Lower lobe of right lung (tissue), 2 donors: ENCODE results near the gene NDUFS5. TPM values are rescaled to one million over a fixed set of nuclear protein-coding genes. Genes with fewer than 3 reads are reported as not detected.

Source experiments
- ATAC-seq, 2 donors: fragments of 200-7000 bp; cut with Tn5 transposase; one replicate each; pipeline ENCODE4 v1.9.1; 2020 to 2022; ENCODE audit warnings: mild to moderate bottlenecking in 2 of 2, moderate library complexity in 2 of 2
- DNase-seq: peaks from one replicate; pipeline ENCODE4 v3.0.0-alpha.2; 2020
- H3K27ac ChIP-seq: fragments of 200-600 bp; one replicate; pipeline ENCODE4 v1.8.0; 2022
- H3K27me3 ChIP-seq: fragments of 200-600 bp; one replicate; pipeline ENCODE4 v1.8.0; 2022; ENCODE audit warnings: low read depth
- H3K36me3 ChIP-seq: fragments of 200-600 bp; one replicate; pipeline ENCODE4 v1.8.0; 2022; ENCODE audit warnings: mild to moderate bottlenecking
- H3K4me1 ChIP-seq: fragments of 200-600 bp; one replicate; pipeline ENCODE4 v1.8.0; 2022
- H3K4me3 ChIP-seq: fragments of 200-600 bp; one replicate; pipeline ENCODE4 v1.8.0; 2022; ENCODE audit warnings: mild to moderate bottlenecking
- H3K9me3 ChIP-seq: fragments of 200-600 bp; one replicate; pipeline ENCODE4 v1.8.0; 2022
- intact Hi-C: fragments of 100-400 bp; cut with DNase I; formaldehyde crosslinking; loops from one replicate; pipeline ENCODE4 v1.11.0; 2022
- total RNA-seq: library from RNA; stranded (reverse); fragmentation: NEBNext Ultra II Directional; extraction: Animal tissue kit (Norgen Biotek cat#: 25700); gene quantifications from one replicate; pipeline ENCODE4 v1.2.1, GENCODE V29; 2021
- TF ChIP-seq, protein P1 (sequence below): fragments of 200-600 bp; IDR thresholded peaks from one replicate; pipeline ENCODE4 v1.8.0; 2022; ENCODE audit warnings: antibody characterized with exemption, mild to moderate bottlenecking
- donor health status: DM: no; HTN: yes; CAD: no; lungs with severe emphysema.

Gene NDUFS5
- total RNA-seq, 1 donor from 2014 or later: 140 TPM

DNA sequence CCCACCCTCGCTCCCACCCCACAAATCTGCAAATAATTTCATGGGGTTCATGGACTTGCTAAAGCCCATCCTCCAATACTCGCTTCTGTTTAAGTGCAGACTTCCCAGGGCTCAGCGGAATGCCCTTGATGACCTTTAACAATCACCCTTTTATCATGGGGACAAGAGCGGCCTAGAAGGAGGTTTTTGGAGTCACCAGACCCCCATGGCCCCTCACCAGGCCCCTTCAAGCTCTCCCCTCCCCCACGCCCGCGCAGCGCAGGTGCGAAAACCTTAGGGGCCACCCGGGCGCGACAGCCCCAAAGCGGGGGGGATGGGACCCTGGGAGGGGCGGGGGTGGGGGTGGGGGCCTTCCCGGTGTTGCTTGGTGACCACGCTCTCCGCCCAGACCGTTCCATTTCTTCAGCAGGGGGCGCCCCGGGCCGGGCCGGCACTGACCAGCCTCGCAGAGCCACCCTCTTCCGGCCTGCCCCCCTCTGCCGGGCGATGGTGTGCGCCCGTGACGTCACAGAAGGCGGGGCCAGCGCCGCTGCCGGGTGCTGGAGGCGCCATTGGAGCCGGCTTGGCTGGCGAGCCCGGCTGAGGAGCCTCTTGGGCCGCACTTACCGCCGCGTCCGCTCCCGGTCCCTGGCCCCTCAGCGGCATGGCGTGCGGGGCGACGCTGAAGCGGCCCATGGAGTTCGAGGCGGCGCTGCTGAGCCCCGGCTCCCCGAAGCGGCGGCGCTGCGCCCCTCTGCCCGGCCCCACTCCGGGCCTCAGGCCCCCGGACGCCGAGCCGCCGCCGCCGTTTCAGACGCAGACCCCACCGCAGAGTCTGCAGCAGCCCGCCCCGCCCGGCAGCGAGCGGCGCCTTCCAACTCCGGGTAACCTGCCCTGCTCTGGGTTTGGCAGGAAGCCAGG is 35.2 kb upstream of the NDUFS5 start, which contains the start of gene AKIRIN1:
TSS of gene AKIRIN1 (plus strand) at position 539 of the 900 bp plus-strand sequence. CDS start at position 644, 105 bp downstream.
- intact Hi-C loops: no loop called here

DNA sequence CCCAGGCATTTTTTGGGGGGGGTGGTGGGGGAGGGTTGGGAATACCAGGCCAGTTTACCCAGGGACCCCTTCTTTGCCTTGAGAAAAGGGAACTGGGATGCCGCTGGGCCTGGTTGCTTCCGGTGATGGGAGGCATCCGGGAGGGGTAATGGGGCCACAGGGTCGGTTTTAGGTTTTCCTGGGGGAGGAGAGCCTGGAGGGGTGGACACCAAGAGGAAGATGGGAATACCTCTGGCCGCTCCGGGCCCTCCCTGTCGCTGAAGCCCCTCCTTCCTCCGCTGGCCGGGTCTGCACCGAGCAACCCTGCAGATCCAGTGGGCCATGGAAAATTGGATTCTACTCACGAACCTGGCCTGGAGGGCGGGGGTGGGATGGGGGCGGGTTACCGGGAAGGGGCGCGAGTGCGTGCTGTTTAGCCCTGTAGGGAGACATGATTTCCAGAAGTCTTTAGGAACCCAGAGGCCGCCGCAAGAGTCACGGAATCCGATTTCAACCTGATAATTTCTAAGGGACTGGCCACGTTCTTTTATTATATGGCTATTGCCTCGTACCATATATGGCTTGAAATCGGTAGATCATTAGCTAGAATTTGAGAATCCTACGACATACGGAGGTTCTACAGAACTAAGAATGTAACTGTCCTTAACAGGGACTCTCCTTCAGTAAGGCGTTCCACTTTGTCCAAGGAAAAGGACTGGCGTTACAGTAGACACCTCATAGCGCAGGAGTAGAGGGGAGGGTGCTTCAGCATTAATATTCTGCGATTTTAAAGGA is 34.3 kb upstream of the NDUFS5 start:
- H3K4me3 ChIP-seq: peak overlapping the region; percentile 90
- no peaks in the 10 kb centered on the region for H3K9me3 ChIP-seq
- intact Hi-C loops: no loop called here
- ATAC-seq (peak; percentile 36 to 56), DNase-seq (peak; percentile 48)
- TF ChIP-seq, protein P1, sequence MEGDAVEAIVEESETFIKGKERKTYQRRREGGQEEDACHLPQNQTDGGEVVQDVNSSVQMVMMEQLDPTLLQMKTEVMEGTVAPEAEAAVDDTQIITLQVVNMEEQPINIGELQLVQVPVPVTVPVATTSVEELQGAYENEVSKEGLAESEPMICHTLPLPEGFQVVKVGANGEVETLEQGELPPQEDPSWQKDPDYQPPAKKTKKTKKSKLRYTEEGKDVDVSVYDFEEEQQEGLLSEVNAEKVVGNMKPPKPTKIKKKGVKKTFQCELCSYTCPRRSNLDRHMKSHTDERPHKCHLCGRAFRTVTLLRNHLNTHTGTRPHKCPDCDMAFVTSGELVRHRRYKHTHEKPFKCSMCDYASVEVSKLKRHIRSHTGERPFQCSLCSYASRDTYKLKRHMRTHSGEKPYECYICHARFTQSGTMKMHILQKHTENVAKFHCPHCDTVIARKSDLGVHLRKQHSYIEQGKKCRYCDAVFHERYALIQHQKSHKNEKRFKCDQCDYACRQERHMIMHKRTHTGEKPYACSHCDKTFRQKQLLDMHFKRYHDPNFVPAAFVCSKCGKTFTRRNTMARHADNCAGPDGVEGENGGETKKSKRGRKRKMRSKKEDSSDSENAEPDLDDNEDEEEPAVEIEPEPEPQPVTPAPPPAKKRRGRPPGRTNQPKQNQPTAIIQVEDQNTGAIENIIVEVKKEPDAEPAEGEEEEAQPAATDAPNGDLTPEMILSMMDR: no peak
- peaks cover 20% of the 10 kb centered on the region for H3K36me3 ChIP-seq
- peaks cover 26% of the 10 kb centered on the region for H3K4me1 ChIP-seq
- peak overlapping the region; percentile 93 for H3K27ac ChIP-seq
- no peaks in the 10 kb centered on the region for H3K27me3 ChIP-seq

More for the DNA sequence above, 35.2 kb upstream of the NDUFS5 start, which contains the start of gene AKIRIN1:
- H3K4me1 ChIP-seq: peaks cover 18% of the 10 kb centered on the region
- H3K9me3 ChIP-seq: no peaks in the 10 kb centered on the region
- H3K36me3 ChIP-seq: peaks cover 13% of the 10 kb centered on the region
- H3K27me3 ChIP-seq: no peaks in the 10 kb centered on the region
- ATAC-seq (peak; percentile 98 to 99), DNase-seq (peak; percentile 99)
- H3K27ac ChIP-seq: peak within 1 kb of the TSS; percentile 93
- H3K4me3 ChIP-seq: peak within 1 kb of the TSS; percentile 90
- TF ChIP-seq, protein P1: peak; percentile 51

DNA sequence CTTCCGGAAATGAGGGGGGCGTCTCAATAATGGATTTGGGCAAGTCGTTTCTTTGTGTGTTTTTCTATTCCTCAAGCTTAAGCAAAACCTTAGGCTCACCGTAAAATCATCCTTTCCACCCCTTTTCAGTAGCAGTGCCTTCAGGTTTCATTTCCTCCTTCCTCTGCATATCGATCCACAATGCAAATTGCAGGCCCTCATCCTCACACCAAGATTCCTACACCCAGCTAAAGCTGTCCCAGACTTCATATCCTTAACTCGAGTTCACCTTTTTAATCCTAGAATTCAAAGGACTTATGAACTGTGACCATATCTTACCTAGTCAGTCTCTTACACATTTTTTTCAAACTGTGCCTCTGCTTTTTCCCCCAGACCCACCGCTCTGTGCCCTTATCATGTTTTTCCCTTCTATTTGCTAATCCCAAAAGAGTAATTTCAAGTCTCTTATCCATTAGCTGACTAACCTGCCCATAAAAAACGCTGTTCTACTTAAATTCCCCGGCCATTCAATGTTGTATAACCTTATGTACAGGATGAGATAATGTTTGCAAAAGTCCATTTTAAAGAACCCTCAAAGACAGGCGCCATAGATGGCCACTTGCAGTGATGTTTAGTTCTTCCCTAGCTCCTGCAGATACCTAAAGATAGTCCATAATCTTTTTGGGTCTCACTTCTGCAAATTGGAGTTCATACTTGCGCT is 33.6 kb upstream of the NDUFS5 start:
- H3K36me3 ChIP-seq: peaks cover 20% of the 10 kb centered on the region
- no peak for ATAC-seq
- TF ChIP-seq, protein P1: no peak
- no peaks in the 10 kb centered on the region for H3K27me3 ChIP-seq
- intact Hi-C loops: no loop called here
- H3K4me3 ChIP-seq: peak overlapping the region; percentile 90
- H3K4me1 ChIP-seq: peaks cover 31% of the 10 kb centered on the region
- H3K27ac ChIP-seq: peak overlapping the region; percentile 93
- DNase-seq: no peak
- no peaks in the 10 kb centered on the region for H3K9me3 ChIP-seq

DNA sequence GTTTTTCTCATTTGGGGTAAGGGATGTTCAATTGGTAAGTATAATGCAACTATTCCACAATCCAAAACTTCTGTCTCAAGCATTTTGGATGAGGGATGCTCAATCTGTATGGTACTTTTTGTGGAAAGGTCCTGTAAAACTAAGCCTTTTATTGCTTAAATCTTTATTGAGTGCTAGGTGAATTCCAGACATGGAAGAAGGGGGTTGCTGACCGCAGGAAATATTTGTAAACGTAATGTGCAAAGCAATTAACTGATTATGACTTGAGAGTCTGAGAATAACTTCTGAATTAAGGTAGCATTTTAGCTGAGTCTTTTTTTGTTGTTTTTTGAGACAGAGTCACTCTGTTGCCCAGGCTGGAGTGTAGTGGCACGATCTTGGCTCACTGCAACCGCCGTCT is 32.0 kb upstream of the NDUFS5 start:
- TF ChIP-seq, protein P1: no peak
- ATAC-seq (no peak), DNase-seq (no peak)
- H3K27me3 ChIP-seq: no peaks in the 10 kb centered on the region
- H3K4me3 ChIP-seq: no peak overlapping the region
- peaks cover 31% of the 10 kb centered on the region for H3K4me1 ChIP-seq
- peaks cover 34% of the 10 kb centered on the region for H3K36me3 ChIP-seq
- intact Hi-C loops: no loop called here
- no peak overlapping the region for H3K27ac ChIP-seq
- no peaks in the 10 kb centered on the region for H3K9me3 ChIP-seq
